ENCODE measurements around the gene DENND1A. TPM values are rescaled to one million over a fixed set of nuclear protein-coding genes. Genes with fewer than 3 reads are reported as not detected.
"Not testable (repeated sequence)": the region's sequence is repeated elsewhere in the genome, so short reads cannot be mapped to it uniquely, and the experiment has no call there.

Gene DENND1A
- total RNA-seq, 1 donor from 2014 or later: 26.3 TPM

GRCh38 chr9:123946101-123946821 is 16.3 kb upstream of the DENND1A start:
- DNase-seq (ENCODE audit: low spot score): no peak

- no peak for DNase-seq (ENCODE audit: low spot score)
Observed at GRCh38 chr9:123945532-123945931, 15.6 kb upstream of the DENND1A start.

- not testable (repeated sequence) for DNase-seq (ENCODE audit: low spot score)
Observed at GRCh38 chr9:123944464-123944863, 14.5 kb upstream of the DENND1A start.

- DNase-seq (ENCODE audit: low spot score): no peak
Observed at GRCh38 chr9:123943671-123944070, 13.7 kb upstream of the DENND1A start.

- DNase-seq (ENCODE audit: low spot score): peak; percentile 81
Observed at GRCh38 chr9:123942542-123942941, 12.6 kb upstream of the DENND1A start.

GRCh38 chr9:123941524-123942070 is 11.7 kb upstream of the DENND1A start:
- DNase-seq (ENCODE audit: low spot score): peak; percentile 77

- no peak for DNase-seq (ENCODE audit: low spot score)
Observed at GRCh38 chr9:123940721-123941523, 11.0 kb upstream of the DENND1A start.

GRCh38 chr9:123938401-123938800 is 8.5 kb upstream of the DENND1A start:
- no peak for DNase-seq (ENCODE audit: low spot score)

GRCh38 chr9:123936575-123936974 is 6.6 kb upstream of the DENND1A start:
- DNase-seq (ENCODE audit: low spot score): not testable (repeated sequence)

- no peak for DNase-seq (ENCODE audit: low spot score)
Observed at GRCh38 chr9:123933440-123934212, 3.7 kb upstream of the DENND1A start.

- DNase-seq (ENCODE audit: low spot score): no peak
Observed at GRCh38 chr9:123929177-123929869, 603 bp downstream of the DENND1A start.

GRCh38 chr9:123928533-123929176 is 1.3 kb downstream of the DENND1A start:
- no peak for DNase-seq (ENCODE audit: low spot score)

- no peak for DNase-seq (ENCODE audit: low spot score)
Observed at GRCh38 chr9:123927625-123928532, 2.0 kb downstream of the DENND1A start.

- DNase-seq (ENCODE audit: low spot score): no peak
Observed at GRCh38 chr9:123926941-123927340, 3.0 kb downstream of the DENND1A start.

- no peak for DNase-seq (ENCODE audit: low spot score)
Observed at GRCh38 chr9:123925819-123926218, 4.1 kb downstream of the DENND1A start.

GRCh38 chr9:123925161-123925560 is 4.8 kb downstream of the DENND1A start:
- DNase-seq (ENCODE audit: low spot score): no peak

GRCh38 chr9:123924727-123925126 is 5.2 kb downstream of the DENND1A start:
- no peak for DNase-seq (ENCODE audit: low spot score)

- no peak for DNase-seq (ENCODE audit: low spot score)
Observed at GRCh38 chr9:123923884-123924283, 6.0 kb downstream of the DENND1A start.

GRCh38 chr9:123923377-123923776 is 6.5 kb downstream of the DENND1A start:
- DNase-seq (ENCODE audit: low spot score): no peak

GRCh38 chr9:123922911-123923310 is 7.0 kb downstream of the DENND1A start:
- no peak for DNase-seq (ENCODE audit: low spot score)
